Stimulated activated naive CD8-positive, alpha-beta T cell treated with anti-CD3 and anti-CD28 coated beads, Interleukin-15, amount 100 ng/mL, for 72 hours (primary cell): ENCODE measurements around the gene GJB4.
A peak's percentile ranks its signal among the peaks of the same experiment; 100 is the strongest.
"Not testable (repeated sequence)": the region's sequence is repeated elsewhere in the genome, so short reads cannot be mapped to it uniquely, and the experiment has no call there.

Source experiments
- ATAC-seq: fragments of 150-1000 bp; cut with Tn5 transposase; 2 replicates; pipeline ENCODE4 v1.10.0; 2021; ENCODE audit warnings: mild to moderate bottlenecking, moderate library complexity
- DNase-seq, 2 donors: peaks; one replicate each; pipeline ENCODE4 v3.0.0; 2021 to 2022
- H3K27ac Mint-ChIP-seq, 2 donors: one replicate each; pipeline ENCODE4 v1.8.0; 2022; ENCODE audit warnings: mild to moderate bottlenecking in 2 of 2, mixed read lengths in 2 of 2, moderate library complexity in 2 of 2
- H3K27me3 Mint-ChIP-seq: one replicate; pipeline ENCODE4 v1.8.0; 2022; ENCODE audit warnings: mixed read lengths
- H3K4me1 Mint-ChIP-seq: one replicate; pipeline ENCODE4 v1.8.0; 2022; ENCODE audit warnings: mild to moderate bottlenecking, mixed read lengths
- H3K4me3 Mint-ChIP-seq, 2 donors: one replicate each; pipeline ENCODE4 v1.8.0; 2022; ENCODE audit warnings: mild to moderate bottlenecking in 2 of 2, mixed read lengths in 2 of 2, moderate library complexity in 1 of 2
- H3K9me3 Mint-ChIP-seq, 2 donors: one replicate each; pipeline ENCODE4 v1.8.0; 2022; ENCODE audit warnings: mixed read lengths in 2 of 2

GJB4 gene

DNA sequence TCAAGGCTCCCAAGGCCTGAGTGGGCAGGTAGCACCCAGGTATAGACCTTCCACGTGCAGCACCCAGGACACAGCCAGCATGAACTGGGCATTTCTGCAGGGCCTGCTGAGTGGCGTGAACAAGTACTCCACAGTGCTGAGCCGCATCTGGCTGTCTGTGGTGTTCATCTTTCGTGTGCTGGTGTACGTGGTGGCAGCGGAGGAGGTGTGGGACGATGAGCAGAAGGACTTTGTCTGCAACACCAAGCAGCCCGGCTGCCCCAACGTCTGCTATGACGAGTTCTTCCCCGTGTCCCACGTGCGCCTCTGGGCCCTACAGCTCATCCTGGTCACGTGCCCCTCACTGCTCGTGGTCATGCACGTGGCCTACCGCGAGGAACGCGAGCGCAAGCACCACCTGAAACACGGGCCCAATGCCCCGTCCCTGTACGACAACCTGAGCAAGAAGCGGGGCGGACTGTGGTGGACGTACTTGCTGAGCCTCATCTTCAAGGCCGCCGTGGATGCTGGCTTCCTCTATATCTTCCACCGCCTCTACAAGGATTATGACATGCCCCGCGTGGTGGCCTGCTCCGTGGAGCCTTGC is 1.7 kb downstream of the GJB4 start:
- ATAC-seq (no peak), DNase-seq (no peak)
- Mint-ChIP-seq H3K9me3 (no peaks in the 10 kb centered on the region), H3K4me1 (no peaks in the 10 kb centered on the region), H3K27ac (no peak overlapping the region), H3K4me3 (no peak overlapping the region), H3K27me3 (peaks cover 20% of the 10 kb centered on the region)

DNA sequence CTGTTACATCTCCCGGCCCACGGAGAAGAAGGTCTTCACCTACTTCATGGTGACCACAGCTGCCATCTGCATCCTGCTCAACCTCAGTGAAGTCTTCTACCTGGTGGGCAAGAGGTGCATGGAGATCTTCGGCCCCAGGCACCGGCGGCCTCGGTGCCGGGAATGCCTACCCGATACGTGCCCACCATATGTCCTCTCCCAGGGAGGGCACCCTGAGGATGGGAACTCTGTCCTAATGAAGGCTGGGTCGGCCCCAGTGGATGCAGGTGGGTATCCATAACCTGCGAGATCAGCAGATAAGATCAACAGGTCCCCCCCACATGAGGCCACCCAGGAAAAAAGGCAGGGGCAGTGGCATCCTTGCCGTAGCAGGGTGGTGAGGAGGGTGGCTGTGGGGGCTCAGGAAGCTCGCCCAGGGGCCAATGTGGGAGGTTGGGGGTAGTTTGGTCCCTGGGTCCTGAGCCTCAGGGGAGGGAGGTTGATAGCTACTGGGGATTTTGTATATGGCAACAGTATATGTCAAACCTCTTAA is 2.3 kb downstream of the GJB4 start:
- ATAC-seq (no peak), DNase-seq (no peak)
- Mint-ChIP-seq H3K4me3 (no peak overlapping the region), H3K27ac (no peak overlapping the region), H3K9me3 (no peaks in the 10 kb centered on the region), H3K27me3 (peaks cover 20% of the 10 kb centered on the region), H3K4me1 (no peaks in the 10 kb centered on the region)

DNA sequence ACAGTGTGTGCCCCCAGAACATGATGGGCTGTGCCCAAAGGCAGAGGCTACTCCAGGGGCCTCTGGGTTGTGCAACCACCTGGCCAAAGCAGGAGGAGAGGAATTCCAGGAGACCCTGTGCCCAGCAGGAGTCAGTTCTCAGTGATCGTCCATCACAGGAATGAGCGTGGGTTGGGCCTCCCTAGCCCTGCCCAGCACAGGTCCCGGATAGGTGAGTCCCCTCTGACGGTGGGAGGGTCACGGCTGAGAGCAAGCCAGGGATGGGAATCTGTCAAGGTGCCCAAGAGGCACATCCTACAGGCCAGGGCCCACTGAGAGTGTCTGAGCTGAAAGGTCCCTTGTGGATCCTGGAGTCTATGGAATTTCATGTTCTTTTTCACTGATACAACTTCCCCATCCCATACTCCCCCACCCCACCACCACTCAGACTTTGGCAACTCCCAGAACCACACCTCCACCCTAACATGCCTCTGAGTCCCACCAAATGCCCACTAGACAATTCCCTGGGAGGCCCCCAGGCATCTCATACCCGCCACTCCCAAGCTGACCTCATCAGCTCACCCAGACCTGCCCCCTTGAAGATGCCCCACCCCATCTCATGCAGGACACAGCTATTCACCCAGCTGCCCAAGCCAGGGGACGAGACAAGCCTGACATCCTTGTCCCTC is 3.1 kb downstream of the GJB4 start:
- ATAC-seq (no peak), DNase-seq (no peak)
- H3K9me3 Mint-ChIP-seq: no peaks in the 10 kb centered on the region
- H3K4me3 Mint-ChIP-seq: no peak overlapping the region
- no peaks in the 10 kb centered on the region for H3K4me1 Mint-ChIP-seq
- H3K27ac Mint-ChIP-seq: peak overlapping the region in 1 of 2 donors; percentile 0
- H3K27me3 Mint-ChIP-seq: peaks cover 17% of the 10 kb centered on the region

GRCh38 chr1:34763142-34763781 is 3.7 kb downstream of the GJB4 start:
- H3K4me3 Mint-ChIP-seq: no peak overlapping the region
- DNase-seq (no peak), ATAC-seq (no peak)
- peak overlapping the region; percentile 0 to 48 for H3K27ac Mint-ChIP-seq
- H3K9me3 Mint-ChIP-seq: no peaks in the 10 kb centered on the region
- peaks cover 11% of the 10 kb centered on the region for H3K27me3 Mint-ChIP-seq
- no peaks in the 10 kb centered on the region for H3K4me1 Mint-ChIP-seq

DNA sequence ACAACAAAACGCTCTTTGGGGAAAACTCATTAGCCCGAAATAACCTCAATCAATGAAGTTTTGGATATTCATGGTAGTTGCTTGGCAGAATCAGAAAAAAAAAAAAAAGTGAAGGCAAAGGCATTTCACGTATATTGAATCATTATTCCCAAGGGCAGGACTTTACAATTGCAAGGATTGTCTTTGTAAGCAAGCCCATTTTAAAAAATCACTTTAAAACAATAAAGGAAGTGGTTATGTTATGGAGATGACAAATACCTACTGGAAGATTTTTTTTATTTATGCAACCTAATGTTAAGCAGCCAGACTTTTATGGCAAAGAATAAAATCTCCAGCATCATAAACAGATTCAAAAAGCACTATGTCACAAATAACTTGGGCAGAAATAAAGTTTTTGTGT is 9.3 kb downstream of the GJB4 start:
- H3K27me3 Mint-ChIP-seq: no peaks in the 10 kb centered on the region
- no peak overlapping the region for H3K4me3 Mint-ChIP-seq
- H3K9me3 Mint-ChIP-seq: no peaks in the 10 kb centered on the region
- no peak overlapping the region for H3K27ac Mint-ChIP-seq
- no peaks in the 10 kb centered on the region for H3K4me1 Mint-ChIP-seq
- no peak for DNase-seq
- no peak for ATAC-seq

DNA sequence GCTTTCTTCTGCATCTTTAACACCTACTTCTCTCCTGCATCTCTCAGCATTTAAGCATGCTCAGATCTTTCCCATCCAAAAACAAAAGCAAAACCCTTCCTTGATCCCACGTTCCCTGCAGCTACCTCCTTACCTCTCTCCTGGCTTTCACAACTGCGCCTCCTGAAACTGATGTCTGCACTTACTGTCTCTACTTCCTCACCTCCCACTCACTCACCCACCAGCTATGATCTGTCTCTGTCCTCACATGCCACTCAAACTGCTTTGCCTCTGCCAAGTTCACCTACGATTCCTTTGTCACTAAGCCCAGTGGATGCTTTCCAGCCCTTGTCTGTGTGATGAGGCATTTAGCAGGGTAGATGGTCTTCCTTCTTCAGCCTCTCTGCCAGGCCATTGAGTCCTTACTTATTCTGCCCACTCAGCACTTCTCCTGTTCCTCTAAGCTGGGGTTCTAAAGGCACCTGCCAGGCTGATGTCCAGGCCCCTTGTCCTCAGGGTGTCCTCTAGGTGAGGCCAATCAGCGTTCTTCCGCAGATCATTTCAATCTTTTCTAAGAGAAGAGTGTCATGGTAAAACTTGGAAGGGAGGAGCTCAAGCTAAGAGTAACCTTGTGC is 11.5 kb downstream of the GJB4 start:
- DNase-seq: no peak
- no peak for ATAC-seq
- H3K9me3 Mint-ChIP-seq: no peaks in the 10 kb centered on the region
- no peak overlapping the region for H3K27ac Mint-ChIP-seq
- H3K4me1 Mint-ChIP-seq: no peaks in the 10 kb centered on the region
- no peak overlapping the region for H3K4me3 Mint-ChIP-seq
- H3K27me3 Mint-ChIP-seq: no peaks in the 10 kb centered on the region

DNA sequence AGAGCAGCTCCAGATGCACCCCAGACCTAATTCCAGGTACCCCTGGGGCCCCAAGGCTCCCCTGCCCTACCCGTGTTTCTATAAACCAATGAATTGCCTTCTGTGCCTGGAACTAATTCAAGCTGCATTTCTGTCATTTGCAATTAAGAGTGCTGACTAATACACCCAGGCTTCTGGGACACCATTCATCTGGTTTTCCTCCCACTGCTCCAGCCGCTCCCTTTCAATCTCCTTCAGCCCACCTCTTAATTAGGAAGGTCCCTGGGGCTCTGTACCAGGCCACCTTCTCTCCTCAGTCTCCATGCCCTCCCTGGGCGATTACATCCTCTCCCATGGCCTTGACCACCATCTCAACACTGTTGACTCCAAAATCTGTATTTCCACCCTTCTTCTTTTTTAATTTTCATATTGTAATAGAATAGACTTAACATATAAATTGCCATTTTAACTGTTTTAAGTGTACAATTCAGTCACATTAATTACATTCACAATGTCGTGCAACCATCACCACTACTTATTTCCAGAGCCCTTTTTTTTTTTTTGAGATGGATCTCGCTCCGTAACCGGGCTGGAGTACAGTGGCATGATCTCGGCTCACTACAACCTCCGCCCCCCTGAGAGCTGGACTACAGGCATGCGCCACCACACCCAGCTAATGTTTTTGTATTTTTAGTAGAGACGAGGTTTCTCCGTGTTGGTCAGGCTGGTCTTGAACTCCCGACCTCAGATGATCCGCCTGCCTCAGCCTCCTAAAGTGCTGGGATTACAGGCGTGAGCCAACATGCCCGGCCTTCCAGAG is 12.2 kb downstream of the GJB4 start:
- H3K4me1 Mint-ChIP-seq: no peaks in the 10 kb centered on the region
- DNase-seq: no peak
- ATAC-seq: no peak

GRCh38 chr1:34773114-34773513 is 13.6 kb downstream of the GJB4 start:
- not testable (repeated sequence) for H3K27ac Mint-ChIP-seq, H3K4me1 Mint-ChIP-seq, H3K4me3 Mint-ChIP-seq, ATAC-seq, DNase-seq, H3K9me3 Mint-ChIP-seq
- peaks cover 11% of the 10 kb centered on the region for H3K27me3 Mint-ChIP-seq

More for the DNA sequence above, 12.2 kb downstream of the GJB4 start:
- Mint-ChIP-seq H3K4me3 (no peak overlapping the region), H3K27ac (no peak overlapping the region), H3K27me3 (no peaks in the 10 kb centered on the region), H3K9me3 (no peaks in the 10 kb centered on the region)

DNA sequence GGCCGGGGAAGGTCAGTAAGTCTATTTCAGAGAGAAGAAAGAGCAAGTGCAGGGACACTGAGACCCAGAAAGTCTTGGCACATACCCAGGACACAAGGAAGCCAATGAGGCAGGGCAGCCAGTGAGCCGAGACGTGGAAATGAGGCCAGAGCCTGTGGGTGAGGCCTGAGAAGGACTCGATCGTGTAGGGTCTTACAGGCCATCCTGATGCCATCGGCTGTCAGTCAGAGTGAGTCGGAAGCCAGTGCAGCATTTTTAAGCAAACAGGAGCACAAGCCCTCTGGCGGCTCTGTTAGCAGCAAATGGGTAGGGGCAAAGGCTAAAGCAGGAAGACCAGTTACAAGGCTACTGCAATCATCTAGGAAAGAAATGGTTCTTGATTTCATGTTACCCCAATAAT is 15.4 kb downstream of the GJB4 start:
- no peak overlapping the region for H3K27ac Mint-ChIP-seq
- DNase-seq: no peak
- H3K9me3 Mint-ChIP-seq: no peaks in the 10 kb centered on the region
- H3K27me3 Mint-ChIP-seq: peaks cover 22% of the 10 kb centered on the region
- no peak overlapping the region for H3K4me3 Mint-ChIP-seq
- H3K4me1 Mint-ChIP-seq: no peaks in the 10 kb centered on the region
- no peak for ATAC-seq

DNA sequence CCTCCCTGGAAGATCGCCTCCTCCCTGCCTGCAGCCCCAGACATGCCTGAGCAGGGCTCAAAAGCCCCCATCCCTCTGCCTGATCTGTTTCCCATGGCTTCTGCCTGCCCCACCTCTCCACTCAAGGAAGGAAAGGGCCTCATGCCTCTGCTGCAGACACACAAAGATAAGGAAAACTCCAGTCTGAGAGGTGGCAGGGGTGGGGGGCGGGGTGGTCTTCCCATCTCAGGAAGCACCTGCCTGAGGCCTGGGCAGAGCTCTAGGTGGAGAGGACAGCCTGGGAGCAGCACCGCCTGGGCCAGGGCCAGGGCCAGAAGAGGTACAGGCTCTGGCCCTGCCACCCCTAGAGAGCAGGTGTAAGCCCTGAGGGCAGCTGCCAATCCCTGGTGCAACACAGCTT is 17.4 kb downstream of the GJB4 start:
- Mint-ChIP-seq H3K9me3 (no peaks in the 10 kb centered on the region), H3K4me3 (no peak overlapping the region), H3K27me3 (peaks cover 35% of the 10 kb centered on the region), H3K27ac (no peak overlapping the region), H3K4me1 (peaks cover 2% of the 10 kb centered on the region)
- ATAC-seq (no peak), DNase-seq (no peak)

GRCh38 chr1:34777519-34778321 is 18.2 kb downstream of the GJB4 start:
- ATAC-seq: no peak
- no peaks in the 10 kb centered on the region for H3K9me3 Mint-ChIP-seq
- H3K27ac Mint-ChIP-seq: no peak overlapping the region
- peaks cover 43% of the 10 kb centered on the region for H3K27me3 Mint-ChIP-seq
- peaks cover 7% of the 10 kb centered on the region for H3K4me1 Mint-ChIP-seq
- no peak overlapping the region for H3K4me3 Mint-ChIP-seq
- DNase-seq: no peak

GRCh38 chr1:34778381-34778780 is 18.8 kb downstream of the GJB4 start:
- Mint-ChIP-seq H3K9me3 (no peaks in the 10 kb centered on the region), H3K4me1 (peaks cover 7% of the 10 kb centered on the region), H3K27me3 (peaks cover 50% of the 10 kb centered on the region), H3K4me3 (no peak overlapping the region), H3K27ac (no peak overlapping the region)
- DNase-seq: no peak
- no peak for ATAC-seq

DNA sequence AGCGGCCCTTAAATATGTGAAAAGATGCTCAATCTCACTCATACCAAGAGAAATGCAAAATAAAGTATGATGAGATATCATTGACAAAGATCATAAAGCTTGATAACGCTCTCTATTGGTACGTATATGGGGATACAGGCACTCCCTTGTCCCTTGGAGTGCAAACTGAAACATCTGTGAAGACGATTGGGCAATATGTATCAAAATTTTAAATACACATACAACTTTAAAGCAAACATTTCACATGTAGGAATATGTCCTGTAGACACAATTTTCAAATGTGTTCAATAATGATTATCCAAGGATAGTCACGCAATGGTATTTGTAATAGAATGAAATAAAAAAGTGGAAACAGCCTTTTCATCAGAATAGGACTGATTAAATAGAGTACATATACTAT is 19.5 kb downstream of the GJB4 start:
- Mint-ChIP-seq H3K27me3 (peaks cover 56% of the 10 kb centered on the region), H3K4me3 (no peak overlapping the region), H3K9me3 (no peaks in the 10 kb centered on the region), H3K27ac (no peak overlapping the region), H3K4me1 (peaks cover 7% of the 10 kb centered on the region)
- ATAC-seq (no peak), DNase-seq (no peak)

DNA sequence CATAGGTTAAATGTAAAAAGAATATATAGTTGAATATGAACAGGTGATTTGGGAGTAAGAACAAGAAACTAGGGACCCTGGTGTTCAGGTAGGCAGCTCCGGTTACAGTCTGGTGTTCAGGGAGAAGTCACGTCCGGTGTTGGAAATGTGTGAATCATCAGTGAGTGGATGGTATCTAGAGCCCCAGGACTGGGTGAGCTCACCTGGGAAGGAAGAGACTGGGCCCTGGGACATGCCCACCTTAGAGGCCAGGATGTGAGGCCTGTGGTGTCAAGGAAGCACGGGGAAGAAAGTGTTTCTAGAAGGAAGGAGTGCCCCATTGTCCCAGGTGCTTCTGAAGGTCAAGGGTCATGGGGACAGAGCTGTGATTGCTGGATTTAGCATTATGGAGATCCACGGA is 20.0 kb downstream of the GJB4 start:
- no peak overlapping the region for H3K27ac Mint-ChIP-seq
- ATAC-seq (no peak), DNase-seq (no peak)
- H3K9me3 Mint-ChIP-seq: no peaks in the 10 kb centered on the region
- no peak overlapping the region for H3K4me3 Mint-ChIP-seq
- H3K4me1 Mint-ChIP-seq: peaks cover 7% of the 10 kb centered on the region
- peaks cover 61% of the 10 kb centered on the region for H3K27me3 Mint-ChIP-seq

GRCh38 chr1:34779962-34780361 is 20.4 kb downstream of the GJB4 start:
- Mint-ChIP-seq H3K9me3 (no peaks in the 10 kb centered on the region), H3K4me1 (peaks cover 7% of the 10 kb centered on the region), H3K4me3 (no peak overlapping the region), H3K27me3 (peaks cover 65% of the 10 kb centered on the region), H3K27ac (no peak overlapping the region)
- DNase-seq (no peak), ATAC-seq (no peak)
